ENCODE data around the gene PPP1R9B.

DNA sequence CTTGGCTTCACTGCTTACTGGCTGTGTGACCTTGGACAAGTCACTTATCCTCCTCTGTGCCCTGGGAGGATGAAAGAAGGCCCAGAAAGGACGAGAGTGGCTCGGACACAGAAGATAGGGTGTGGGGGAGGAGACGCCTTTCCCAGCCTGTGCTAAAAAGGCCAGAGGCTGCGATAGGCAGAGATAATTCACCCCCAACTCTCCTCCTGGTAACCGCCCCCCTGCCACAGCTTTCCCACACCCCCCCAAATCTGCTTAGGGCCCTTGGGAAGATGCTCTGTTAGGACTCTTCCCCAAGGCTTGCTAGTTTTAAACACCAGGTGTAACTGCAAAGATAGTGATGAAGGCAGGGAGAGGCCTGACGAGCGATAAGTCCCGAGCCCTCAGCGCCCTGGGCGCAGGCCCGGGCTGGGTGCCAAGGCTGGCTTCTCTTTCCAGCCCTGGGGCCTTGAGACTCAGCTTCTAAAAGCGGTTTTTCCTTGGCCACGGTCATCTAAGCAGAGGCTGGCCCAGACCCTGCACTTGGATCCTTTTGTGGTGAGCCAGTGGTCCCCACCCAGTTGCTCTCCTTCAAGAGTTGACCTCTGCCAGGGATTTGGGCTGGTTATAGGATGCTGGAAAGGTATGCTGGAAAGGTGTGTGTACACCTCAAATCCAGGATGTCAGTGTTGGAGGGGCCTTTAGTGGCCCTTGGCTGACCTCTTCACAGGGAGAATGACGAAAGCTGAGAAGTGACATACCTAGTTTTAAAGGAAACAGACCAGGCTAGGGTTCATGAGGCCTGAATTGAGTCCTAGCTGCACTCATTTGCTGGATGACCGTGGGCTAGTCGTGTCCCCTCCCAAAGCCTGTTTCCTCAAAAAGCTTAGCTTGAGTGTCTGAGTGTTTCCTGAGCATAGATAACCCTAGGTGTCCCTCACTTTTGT lies 3.4 kb upstream of the PPP1R9B start:
- TF ChIP-seq, protein P1, sequence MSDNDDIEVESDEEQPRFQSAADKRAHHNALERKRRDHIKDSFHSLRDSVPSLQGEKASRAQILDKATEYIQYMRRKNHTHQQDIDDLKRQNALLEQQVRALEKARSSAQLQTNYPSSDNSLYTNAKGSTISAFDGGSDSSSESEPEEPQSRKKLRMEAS (IDR thresholded peaks at IDR 0.05): no peak
- TF ChIP-seq, protein P2, sequence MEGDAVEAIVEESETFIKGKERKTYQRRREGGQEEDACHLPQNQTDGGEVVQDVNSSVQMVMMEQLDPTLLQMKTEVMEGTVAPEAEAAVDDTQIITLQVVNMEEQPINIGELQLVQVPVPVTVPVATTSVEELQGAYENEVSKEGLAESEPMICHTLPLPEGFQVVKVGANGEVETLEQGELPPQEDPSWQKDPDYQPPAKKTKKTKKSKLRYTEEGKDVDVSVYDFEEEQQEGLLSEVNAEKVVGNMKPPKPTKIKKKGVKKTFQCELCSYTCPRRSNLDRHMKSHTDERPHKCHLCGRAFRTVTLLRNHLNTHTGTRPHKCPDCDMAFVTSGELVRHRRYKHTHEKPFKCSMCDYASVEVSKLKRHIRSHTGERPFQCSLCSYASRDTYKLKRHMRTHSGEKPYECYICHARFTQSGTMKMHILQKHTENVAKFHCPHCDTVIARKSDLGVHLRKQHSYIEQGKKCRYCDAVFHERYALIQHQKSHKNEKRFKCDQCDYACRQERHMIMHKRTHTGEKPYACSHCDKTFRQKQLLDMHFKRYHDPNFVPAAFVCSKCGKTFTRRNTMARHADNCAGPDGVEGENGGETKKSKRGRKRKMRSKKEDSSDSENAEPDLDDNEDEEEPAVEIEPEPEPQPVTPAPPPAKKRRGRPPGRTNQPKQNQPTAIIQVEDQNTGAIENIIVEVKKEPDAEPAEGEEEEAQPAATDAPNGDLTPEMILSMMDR (IDR thresholded peaks at IDR 0.05; ENCODE audit: low read depth, low read length, missing input control): no peak
- TF ChIP-seq JUND (IDR thresholded peaks at IDR 0.05): no peak
- TF ChIP-seq RXRA (IDR thresholded peaks at IDR 0.05): peak; percentile 42 to 59
- TF ChIP-seq TAF1 (conservative IDR thresholded peaks at IDR 0.05): no peak
- TF ChIP-seq SP1 (IDR thresholded peaks at IDR 0.05): no peak
- TF ChIP-seq GABPA (IDR thresholded peaks at IDR 0.05 in 1 of 2, conservative IDR thresholded peaks at IDR 0.05 in 1 of 2): no peak
- no peak for TF ChIP-seq FOXA1 (IDR thresholded peaks at IDR 0.05)

Measured in liver (tissue), 3 donors.